PC-9 (cell line): Measurements from ENCODE around the gene TMEM25. TPM values are rescaled to one million over a fixed set of nuclear protein-coding genes. Genes with fewer than 3 reads are reported as not detected.

Experiments used
- BruUV-seq: library from RNA; stranded (reverse); fragments of 400-500 nt; replicated peaks from 2 replicates; lab custom pipeline; 2021; lab: Mats Ljungman, UMichigan
- CTCF ChIA-PET: fragments of 300-600 bp; sonication (Branson Sonifier 250); formaldehyde crosslinking; loops from one replicate; lab custom pipeline; 2022; ENCODE audit warnings: antibody characterized with exemption; lab: Charles Lee
- POLR2A ChIA-PET: fragments of 300-600 bp; sonication (Branson Sonifier 250); formaldehyde crosslinking; loops from one replicate; lab custom pipeline; 2022; ENCODE audit warnings: antibody characterized with exemption; ENCODE audit not compliant: unreplicated experiment; lab: Charles Lee
- DNase-seq, 2 experiments: peaks; one replicate each; pipeline versions ENCODE4 v3.0.0 to v3.0.0-alpha.2; 2015 to 2022; ENCODE audit warnings: mixed read lengths in 1 of 2
- H2AFZ ChIP-seq: fragments of 200-600 bp; sonication (generic); 2 replicates; pipeline ENCODE4 v1.8.1; 2017; ENCODE audit warnings: antibody characterized with exemption
- H3F3A ChIP-seq: fragments of 200-600 bp; sonication (generic); 2 replicates; pipeline ENCODE4 v1.8.1; 2017; ENCODE audit warnings: antibody characterized with exemption, mild to moderate bottlenecking, low read depth; ENCODE audit not compliant: insufficient read depth
- H3K27ac ChIP-seq: fragments of 200-600 bp; sonication (generic); 2 replicates; pipeline ENCODE4 v1.6.1; 2016; ENCODE audit warnings: mixed run types
- H3K27me3 ChIP-seq: fragments of 200-600 bp; sonication (generic); 2 replicates; pipeline ENCODE4 v1.6.1; 2016; ENCODE audit warnings: low read depth, mixed run types; ENCODE audit not compliant: insufficient read depth
- H3K36me3 ChIP-seq: fragments of 200-600 bp; sonication (generic); 2 replicates; pipeline ENCODE4 v1.6.1; 2016; ENCODE audit warnings: low read depth, mixed run types
- H3K4me1 ChIP-seq: fragments of 200-600 bp; sonication (generic); replicated peaks from 2 replicates; pipeline ENCODE4 v1.6.1; 2016; ENCODE audit warnings: mixed run types; ENCODE audit not compliant: insufficient read depth
- H3K4me2 ChIP-seq: fragments of 200-600 bp; sonication (generic); 2 replicates; pipeline ENCODE4 v1.6.1; 2017; ENCODE audit warnings: mixed run types
- H3K4me3 ChIP-seq: fragments of 200-600 bp; sonication (generic); 2 replicates; pipeline ENCODE4 v1.6.1; 2016; ENCODE audit warnings: mixed run types
- H3K79me2 ChIP-seq: fragments of 200-600 bp; sonication (generic); 2 replicates; pipeline ENCODE4 v1.6.1; 2017; ENCODE audit warnings: low read depth, mixed run types
- H3K9me2 ChIP-seq: fragments of 200-600 bp; sonication (generic); 2 replicates; pipeline ENCODE4 v1.8.1; 2017; ENCODE audit warnings: mild to moderate bottlenecking; ENCODE audit not compliant: insufficient read depth
- H3K9me3 ChIP-seq: fragments of 200-600 bp; sonication (generic); 2 replicates; pipeline ENCODE4 v1.8.1; 2016; ENCODE audit warnings: low read depth; ENCODE audit not compliant: insufficient read depth
- H4K20me1 ChIP-seq: fragments of 200-600 bp; sonication (generic); 2 replicates; pipeline ENCODE4 v1.8.1; 2017; ENCODE audit not compliant: insufficient read depth
- EZH2 ChIP-seq: fragments of 200-600 bp; sonication (generic); IDR thresholded peaks from 2 replicates; pipeline ENCODE4 v1.8.0; 2017; ENCODE audit warnings: antibody characterized with exemption, low read depth
- intact Hi-C: fragments of 100-400 bp; cut with micrococcal nuclease; formaldehyde crosslinking; loops from one replicate; pipeline ENCODE4 v1.10.0; 2022; ENCODE audit not compliant: unreplicated experiment
- total RNA-seq: library from RNA; stranded (reverse); gene quantifications from 2 replicates; pipeline ENCODE4 v1.2.3, GENCODE V29; 2021
- TF ChIP-seq, protein P1 (sequence below): fragments of 200-600 bp; sonication (generic); conservative IDR thresholded peaks from 2 replicates; pipeline ENCODE4 v1.6.1; 2017; ENCODE audit warnings: mixed run types, antibody characterized with exemption, mild to moderate bottlenecking, moderate library complexity

The TMEM25 gene
- total RNA-seq, 1 experiment from 2014 or later, result 14.1 TPM

DNA sequence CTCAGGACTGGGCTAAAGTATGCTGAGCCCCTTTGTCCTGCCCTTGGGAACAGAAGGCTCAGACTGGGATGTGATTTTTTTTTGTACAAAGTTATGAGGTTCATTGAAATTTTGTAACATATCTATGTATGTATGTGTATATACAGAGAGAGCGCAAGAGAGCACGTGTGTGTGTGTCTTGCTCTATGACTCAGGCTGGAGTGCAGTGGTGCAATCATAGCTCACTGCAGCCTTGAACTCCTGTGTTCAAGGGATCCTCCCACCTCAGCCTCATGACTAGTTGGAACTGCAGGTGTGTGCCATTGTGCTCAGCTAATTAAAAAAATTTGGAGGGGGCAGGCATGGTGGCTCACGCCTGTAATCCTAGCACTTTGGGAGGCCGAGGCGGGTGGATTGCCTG, 5.7 kb downstream of the TMEM25 start:
- Histone ChIP-seq H2AFZ (no peak overlapping the region), H3K9me3 (no peaks in the 10 kb centered on the region), H3K4me1 (no peaks in the 10 kb centered on the region), H3K9me2 (no peaks in the 10 kb centered on the region), H4K20me1 (no peaks in the 10 kb centered on the region), H3K4me2 (no peak overlapping the region), H3F3A (0 out of 2 replicates have a peak, but pooled peaks cover 3% of the 10 kb centered on the region), H3K27me3 (no peaks in the 10 kb centered on the region), H3K79me2 (no peaks in the 10 kb centered on the region), H3K27ac (no peak overlapping the region), H3K36me3 (no peaks in the 10 kb centered on the region), H3K4me3 (no peak overlapping the region)
- no TSS peak for BruUV-seq
- POLR2A ChIA-PET, result interaction anchor here (0.6 kb wide), 1 partner anchor 454 kb away, joined by 4 read pairs; no protein-coding TSS in a partner anchor
- TF ChIP-seq EZH2, result no peak
- TF ChIP-seq, protein P1, sequence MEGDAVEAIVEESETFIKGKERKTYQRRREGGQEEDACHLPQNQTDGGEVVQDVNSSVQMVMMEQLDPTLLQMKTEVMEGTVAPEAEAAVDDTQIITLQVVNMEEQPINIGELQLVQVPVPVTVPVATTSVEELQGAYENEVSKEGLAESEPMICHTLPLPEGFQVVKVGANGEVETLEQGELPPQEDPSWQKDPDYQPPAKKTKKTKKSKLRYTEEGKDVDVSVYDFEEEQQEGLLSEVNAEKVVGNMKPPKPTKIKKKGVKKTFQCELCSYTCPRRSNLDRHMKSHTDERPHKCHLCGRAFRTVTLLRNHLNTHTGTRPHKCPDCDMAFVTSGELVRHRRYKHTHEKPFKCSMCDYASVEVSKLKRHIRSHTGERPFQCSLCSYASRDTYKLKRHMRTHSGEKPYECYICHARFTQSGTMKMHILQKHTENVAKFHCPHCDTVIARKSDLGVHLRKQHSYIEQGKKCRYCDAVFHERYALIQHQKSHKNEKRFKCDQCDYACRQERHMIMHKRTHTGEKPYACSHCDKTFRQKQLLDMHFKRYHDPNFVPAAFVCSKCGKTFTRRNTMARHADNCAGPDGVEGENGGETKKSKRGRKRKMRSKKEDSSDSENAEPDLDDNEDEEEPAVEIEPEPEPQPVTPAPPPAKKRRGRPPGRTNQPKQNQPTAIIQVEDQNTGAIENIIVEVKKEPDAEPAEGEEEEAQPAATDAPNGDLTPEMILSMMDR, result no peak
- intact Hi-C loops, result no loop called here
- CTCF ChIA-PET, result no interaction called here
- no peak for DNase-seq

DNA sequence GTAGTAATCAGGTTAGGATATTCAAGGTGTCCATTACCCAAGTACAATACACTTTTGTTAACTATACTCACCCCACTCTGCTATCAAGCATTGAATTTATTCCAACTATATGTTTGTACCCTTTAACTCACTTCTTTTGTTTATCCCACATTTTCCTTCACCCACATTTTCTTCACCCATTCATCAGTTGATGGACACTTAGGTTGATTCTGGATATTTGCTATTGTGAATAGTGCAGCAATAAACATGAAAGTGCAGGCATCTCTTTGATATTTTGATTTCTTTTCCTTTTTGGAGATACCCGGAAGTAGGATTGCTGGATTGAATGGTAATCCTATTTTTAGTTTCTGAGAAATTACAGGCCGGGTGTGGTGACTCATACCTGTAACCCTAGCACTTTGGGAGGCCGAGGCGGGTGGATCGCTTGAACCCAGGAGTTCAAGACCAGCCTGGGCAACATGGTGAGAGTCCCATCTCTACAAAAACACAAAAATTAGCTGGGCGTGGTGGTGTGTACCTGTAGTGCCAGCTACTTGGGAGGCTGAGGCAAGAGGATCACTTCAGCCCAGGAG, 6.5 kb downstream of the TMEM25 start:
- Histone ChIP-seq H3K9me2 (no peaks in the 10 kb centered on the region), H2AFZ (no peak overlapping the region), H4K20me1 (no peaks in the 10 kb centered on the region), H3K9me3 (no peaks in the 10 kb centered on the region), H3K36me3 (no peaks in the 10 kb centered on the region), H3K4me3 (no peak overlapping the region), H3K79me2 (no peaks in the 10 kb centered on the region), H3K27ac (no peak overlapping the region), H3K4me1 (no peaks in the 10 kb centered on the region), H3K4me2 (no peak overlapping the region), H3K27me3 (no peaks in the 10 kb centered on the region), H3F3A (0 out of 2 replicates have a peak, but pooled peaks cover 3% of the 10 kb centered on the region)
- no peak for DNase-seq
- ChIA-PET CTCF (no interaction called here), POLR2A (interaction anchor here (0.6 kb wide), 1 partner anchor 455 kb away, joined by 4 read pairs; no protein-coding TSS in a partner anchor)
- BruUV-seq, result no TSS peak
- intact Hi-C loops, result no loop called here
- no peak for TF ChIP-seq EZH2
- TF ChIP-seq, protein P1, result no peak

DNA sequence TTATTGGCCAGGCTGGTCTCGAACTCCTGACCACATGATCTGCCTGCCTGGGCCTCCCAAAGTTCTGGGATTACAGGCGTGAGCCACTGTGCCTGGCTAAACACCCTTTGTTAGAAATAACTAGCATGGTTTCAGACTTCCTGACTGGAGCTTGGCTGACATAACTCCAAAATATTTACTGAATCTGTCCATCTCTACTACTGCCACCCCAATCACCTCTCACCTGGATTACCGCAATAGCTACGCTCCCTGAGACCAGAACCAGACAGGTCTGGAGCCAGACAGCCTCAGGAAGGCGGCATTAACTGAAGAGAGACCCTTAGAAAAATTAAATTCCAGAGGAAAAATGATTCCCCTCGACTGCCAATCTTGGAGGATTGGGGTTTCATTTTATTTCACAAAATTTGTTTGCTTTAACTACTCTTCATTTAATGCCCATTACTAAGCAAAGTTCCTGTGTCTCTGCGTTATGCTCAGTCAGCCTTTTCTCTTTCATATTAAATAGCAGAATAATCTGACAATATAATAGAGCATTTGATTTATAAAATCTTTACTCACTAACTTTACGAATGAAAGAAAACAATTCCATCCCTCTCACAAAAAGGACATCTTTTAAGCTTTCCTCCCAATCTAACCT, 13.1 kb downstream of the TMEM25 start:
- intact Hi-C loops, result no loop called here
- H3K9me3 ChIP-seq, result no peaks in the 10 kb centered on the region
- no peaks in the 10 kb centered on the region for H3K27me3 ChIP-seq
- H3K4me2 ChIP-seq, result no peak overlapping the region
- no peaks in the 10 kb centered on the region for H3K4me1 ChIP-seq
- no peaks in the 10 kb centered on the region for H3K36me3 ChIP-seq
- H2AFZ ChIP-seq, result no peak overlapping the region
- ChIA-PET POLR2A (no interaction called here), CTCF (interaction anchor here (0.6 kb wide), 1 partner anchor 9 kb away, joined by 3 read pairs; no protein-coding TSS in a partner anchor)
- H3K9me2 ChIP-seq, result no peaks in the 10 kb centered on the region
- H3F3A ChIP-seq, result peaks cover 3% of the 10 kb centered on the region
- no TSS peak for BruUV-seq
- no peaks in the 10 kb centered on the region for H3K79me2 ChIP-seq
- no peak for TF ChIP-seq EZH2
- TF ChIP-seq, protein P1, result no peak
- no peaks in the 10 kb centered on the region for H4K20me1 ChIP-seq
- no peak for DNase-seq
- no peak overlapping the region for H3K4me3 ChIP-seq
- no peak overlapping the region for H3K27ac ChIP-seq
